IMR-90 (cell line): ENCODE data around the gene CAMK4. TPM values are rescaled to one million over a fixed set of nuclear protein-coding genes. Genes with fewer than 3 reads are reported as not detected.

Experiments used
- ATAC-seq: fragments of 200-7000 bp; cut with Tn5 transposase; 2 replicates; pipeline ENCODE4 v1.9.1; 2020; ENCODE audit warnings: low read depth, mild to moderate bottlenecking, moderate library complexity
- BruUV-seq: library from RNA; stranded (reverse); fragments of 400-500 nt; replicated peaks from 2 replicates; lab custom pipeline; 2021; lab: Mats Ljungman, UMichigan
- CTCF ChIA-PET: fragments of 300-600 bp; formaldehyde crosslinking; extraction: SDS; loops from one replicate; lab custom pipeline; 2021; ENCODE audit warnings: antibody characterized with exemption; lab: Yijun Ruan, JAX
- POLR2A ChIA-PET: fragments of 300-600 bp; sonication (Branson Sonifier 250); formaldehyde crosslinking; loops from one replicate; lab custom pipeline; 2022; ENCODE audit warnings: antibody characterized with exemption; ENCODE audit not compliant: unreplicated experiment; lab: Charles Lee
- DNase-seq: peaks from one replicate; pipeline ENCODE4 v3.0.0; 2013
- H2AFZ ChIP-seq: replicated peaks from 2 replicates; pipeline ENCODE3; 2013; ENCODE audit warnings: low read length, mild to moderate bottlenecking; ENCODE audit not compliant: poor library complexity
- H2AK5ac ChIP-seq: 2 replicates; pipeline ENCODE4 v1.6.1; 2013; ENCODE audit warnings: low read depth, low read length, inconsistent platforms
- H2AK9ac ChIP-seq: replicated peaks from 2 replicates; pipeline ENCODE3; 2013; ENCODE audit warnings: mild to moderate bottlenecking, low read depth, low read length, moderate library complexity; ENCODE audit not compliant: poor library complexity
- H2BK120ac ChIP-seq: 2 replicates; pipeline ENCODE4 v1.6.1; 2013; ENCODE audit warnings: low read depth, low read length, inconsistent platforms
- H2BK15ac ChIP-seq: 3 replicates; pipeline ENCODE4 v1.6.1; 2013; ENCODE audit warnings: low read depth, low read length, inconsistent platforms
- H2BK20ac ChIP-seq: 2 replicates; pipeline ENCODE4 v1.6.1; 2013; ENCODE audit warnings: low read depth, mild to moderate bottlenecking, inconsistent platforms, low read length, moderate library complexity
- H2BK5ac ChIP-seq: 2 replicates; pipeline ENCODE4 v1.6.1; 2013; ENCODE audit warnings: mild to moderate bottlenecking, low read depth, low read length, inconsistent platforms; ENCODE audit not compliant: poor library complexity, severe bottlenecking
- H3K14ac ChIP-seq: replicated peaks from 2 replicates; pipeline ENCODE4 v1.6.1; 2013; ENCODE audit warnings: low read depth, low read length, inconsistent platforms
- H3K18ac ChIP-seq: 2 replicates; pipeline ENCODE4 v1.6.1; 2013; ENCODE audit warnings: low read depth, low read length, control low read depth
- H3K23ac ChIP-seq: 2 replicates; pipeline ENCODE4 v1.6.1; 2013; ENCODE audit warnings: low read depth, low read length, inconsistent platforms
- H3K27ac ChIP-seq: 2 replicates; pipeline ENCODE4 v1.5.1; 2013; ENCODE audit warnings: mild to moderate bottlenecking, control low read depth, low read length; ENCODE audit not compliant: insufficient read depth
- H3K27me3 ChIP-seq: 2 replicates; pipeline ENCODE4 v1.6.1; 2013; ENCODE audit warnings: low read length; ENCODE audit not compliant: control insufficient read depth, insufficient read depth
- H3K36me3 ChIP-seq: 2 replicates; pipeline ENCODE4 v1.6.1; 2013; ENCODE audit warnings: low read length, mixed read lengths; ENCODE audit not compliant: control insufficient read depth, insufficient read depth
- H3K4ac ChIP-seq: 2 replicates; pipeline ENCODE4 v1.6.1; 2013; ENCODE audit warnings: low read depth, low read length, inconsistent platforms
- H3K4me1 ChIP-seq: 2 replicates; pipeline ENCODE4 v1.6.1; 2013; ENCODE audit warnings: low read length, mixed read lengths; ENCODE audit not compliant: control insufficient read depth, insufficient read depth
- H3K4me2 ChIP-seq: 2 replicates; pipeline ENCODE4 v1.6.1; 2013; ENCODE audit warnings: low read depth, mild to moderate bottlenecking, control low read depth, low read length, moderate library complexity
- H3K4me3 ChIP-seq: 2 replicates; pipeline ENCODE4 v1.5.1; 2013; ENCODE audit warnings: low read depth, mild to moderate bottlenecking, control low read depth, low read length, moderate library complexity; ENCODE audit not compliant: insufficient read depth
- H3K56ac ChIP-seq: 2 replicates; pipeline ENCODE4 v1.6.1; 2013; ENCODE audit warnings: low read length, inconsistent platforms; ENCODE audit not compliant: insufficient read depth; ENCODE audit errors: extremely low read depth
- H3K79me1 ChIP-seq, 2 experiments: 2 replicates each; pipeline ENCODE4 v1.6.1; 2013; ENCODE audit warnings: low read length in 2 of 2, inconsistent platforms in 1 of 2, low read depth in 1 of 2
- H3K9ac ChIP-seq: 2 replicates; pipeline ENCODE4 v1.6.1; 2013; ENCODE audit warnings: low read depth, low read length, control low read depth
- H3K9me1 ChIP-seq: 2 replicates; pipeline ENCODE4 v1.6.1; 2013; ENCODE audit warnings: low read length, inconsistent platforms; ENCODE audit not compliant: insufficient read depth
- H3K9me3 ChIP-seq: 2 replicates; pipeline ENCODE4 v1.6.1; 2013; ENCODE audit warnings: low read length; ENCODE audit not compliant: control insufficient read depth, insufficient read depth
- H4K20me1 ChIP-seq: 2 replicates; pipeline ENCODE4 v1.6.1; 2013; ENCODE audit warnings: low read length, inconsistent platforms; ENCODE audit not compliant: insufficient read depth
- H4K5ac ChIP-seq: 2 replicates; pipeline ENCODE4 v1.6.1; 2013; ENCODE audit warnings: mild to moderate bottlenecking, low read depth, low read length, control low read depth
- H4K8ac ChIP-seq, 2 experiments: 2 replicates each; pipeline ENCODE4 v1.6.1; 2013; ENCODE audit warnings: low read depth in 2 of 2, low read length in 2 of 2, control low read depth in 1 of 2, inconsistent platforms in 1 of 2
- H4K91ac ChIP-seq: 2 replicates; pipeline ENCODE4 v1.6.1; 2013; ENCODE audit warnings: low read depth, low read length, inconsistent platforms; ENCODE audit not compliant: insufficient read depth
- ELK1 ChIP-seq: fragments of 150-350 bp; IDR thresholded peaks from 2 replicates; pipeline ENCODE4 v1.6.1; 2016; ENCODE audit warnings: low read depth, mild to moderate bottlenecking, low read length, moderate library complexity, borderline replicate concordance
- FOS ChIP-seq: fragments of 150-350 bp; IDR thresholded peaks from 2 replicates; pipeline ENCODE4 v1.6.1; 2016; ENCODE audit warnings: low read depth, low read length
- MAFK ChIP-seq: IDR thresholded peaks from 2 replicates; pipeline ENCODE4 v1.6.1; 2012; ENCODE audit warnings: low read depth, low read length, improper control_type of control experiment
- MXI1 ChIP-seq: IDR thresholded peaks from 2 replicates; pipeline ENCODE4 v1.6.1; 2012; ENCODE audit warnings: low read depth, mild to moderate bottlenecking, low read length, moderate library complexity, borderline replicate concordance
- POLR2A ChIP-seq: IDR thresholded peaks from 2 replicates; pipeline ENCODE4 v1.6.1; 2012; ENCODE audit warnings: mild to moderate bottlenecking, low read depth, low read length
- RCOR1 ChIP-seq: IDR thresholded peaks from 2 replicates; pipeline ENCODE4 v1.6.1; 2012; ENCODE audit warnings: mild to moderate bottlenecking, low read length, improper control_type of control experiment; ENCODE audit not compliant: insufficient replicate concordance
- SMC3 ChIP-seq: fragments of 150-350 bp; IDR thresholded peaks from 2 replicates; pipeline ENCODE4 v1.6.1; 2016; ENCODE audit warnings: low read depth, mild to moderate bottlenecking, antibody characterized with exemption, low read length, moderate library complexity
- USF2 ChIP-seq: fragments of 150-350 bp; IDR thresholded peaks from 2 replicates; pipeline ENCODE4 v1.6.1; 2017; ENCODE audit warnings: mild to moderate bottlenecking, antibody characterized with exemption, low read length, low read depth
- WGBS, 2 experiments: methylation state at CpG; one replicate each; pipeline versions ENCODE4 v1.1.5 to v1.1.7; 2013; ENCODE audit warnings: missing lambda C conversion rate in 2 of 2; ENCODE audit not compliant: insufficient read length in 1 of 2; ENCODE audit errors: extremely low coverage in 2 of 2; 5-methylcytosine and 5-hydroxymethylcytosine counted together
- dilution Hi-C: fragments of 300-500 bp; cut with HindIII; formaldehyde crosslinking; loops from one replicate; pipeline ENCODE4 v1.14.3; 2018; ENCODE audit warnings: low sequenced_read_pairs; ENCODE audit not compliant: unreplicated experiment
- in situ Hi-C: fragments of 300-500 bp; cut with MboI; formaldehyde crosslinking; loops from 3 replicates; pipeline ENCODE4 v1.14.3; 2019; ENCODE audit warnings: low sequenced_read_pairs, inconsistent platforms, mixed read lengths
- intact Hi-C: fragments of 100-400 bp; cut with micrococcal nuclease; formaldehyde crosslinking; loops from 2 replicates; pipeline ENCODE4 v1.10.0; 2022
- polyA plus RNA-seq, 3 experiments: library from polyadenylated mRNA; depleted of rRNA; stranded (reverse); fragments of >200 nt; gene quantifications; 2 replicates each; pipeline ENCODE4 v1.2.3, GENCODE V29; 2012; ENCODE audit warnings: low replicate concordance in 1 of 3
- total RNA-seq: library from RNA; depleted of rRNA; stranded (reverse); fragments of >200 nt; gene quantifications from 2 replicates; pipeline ENCODE4 v1.2.3, GENCODE V29; 2012

Gene CAMK4
- total and polyA plus RNA-seq, 2 of the 4 experiments (the other 2 are of a cell fraction), result 3.7 to 4.8 TPM

GRCh38 chr5:111511174-111511830 lies 287.1 kb downstream of the CAMK4 start:
- no peak overlapping the region for H4K5ac ChIP-seq
- H2BK120ac ChIP-seq, result no peak overlapping the region
- dilution Hi-C loops (no loop called here), intact Hi-C loops (loop anchor here (10.0 kb wide), 1 partner anchor 757 kb away; no protein-coding TSS in a partner anchor), in situ Hi-C loops (no loop called here)
- no peak overlapping the region for H3K27ac ChIP-seq
- peak overlapping the region; percentile 66 for H3K4me2 ChIP-seq
- no peak overlapping the region for H2AK9ac ChIP-seq
- H3K4me3 ChIP-seq, result peak overlapping the region; percentile 74
- H3K79me1 ChIP-seq, result peaks cover 0 to 15% of the 10 kb centered on the region in 2 experiments; a peak in 2 of 4 replicates
- H2BK15ac ChIP-seq, result no peak overlapping the region
- H4K8ac ChIP-seq, result peak overlapping the region in 1 of 2 experiments; percentile 54; a peak in 1 of 4 replicates
- H3K18ac ChIP-seq, result no peak overlapping the region
- no peaks in the 10 kb centered on the region for H3K27me3 ChIP-seq
- no peak overlapping the region for H2AK5ac ChIP-seq
- H3K9me3 ChIP-seq, result no peaks in the 10 kb centered on the region
- no peaks in the 10 kb centered on the region for H4K20me1 ChIP-seq
- H2BK5ac ChIP-seq, result no peak overlapping the region
- DNase-seq (peak; percentile 40), ATAC-seq (no peak)
- no peak overlapping the region for H2AFZ ChIP-seq
- no peak overlapping the region for H3K14ac ChIP-seq
- BruUV-seq, result TSS peak; percentile 55
- no peaks in the 10 kb centered on the region for H3K4me1 ChIP-seq
- WGBS, 2 experiments, result 0% methylated on average over 1 of the region's 2 CpGs; no CpG with 5 or more reads in 1 of the 2 experiments
- CTCF ChIA-PET, result interaction anchor here (0.6 to 1.2 kb wide), 2 partner anchors 20 to 137 kb away, joined by 4 to 6 read pairs; no protein-coding TSS in a partner anchor
- H3K4ac ChIP-seq, result no peak overlapping the region
- no peaks in the 10 kb centered on the region for H3K9me1 ChIP-seq
- POLR2A ChIA-PET, result no interaction called here
- H3K56ac ChIP-seq, result no peak overlapping the region
- peak overlapping the region; percentile 41 for H3K9ac ChIP-seq
- no peak overlapping the region for H2BK20ac ChIP-seq
- no peaks in the 10 kb centered on the region for H3K36me3 ChIP-seq
- H3K23ac ChIP-seq, result no peak overlapping the region
- H4K91ac ChIP-seq, result no peak overlapping the region
- no peak for TF ChIP-seq USF2
- no peak for TF ChIP-seq FOS
- TF ChIP-seq MAFK, result no peak
- no peak for TF ChIP-seq RCOR1
- no peak for TF ChIP-seq SMC3
- TF ChIP-seq POLR2A, result no peak
- TF ChIP-seq ELK1, result no peak
- TF ChIP-seq MXI1, result no peak
